BE2C (cell line): ENCODE measurements around the gene PDCD1LG2.
A peak's percentile ranks its signal among the peaks of the same experiment; 100 is the strongest.
"Not testable (repeated sequence)": the region's sequence is repeated elsewhere in the genome, so short reads cannot be mapped to it uniquely, and the experiment has no call there.

Source experiments
- DNase-seq: peaks from one replicate; pipeline ENCODE4 v3.0.0-alpha.2; 2020
- H3K27me3 ChIP-seq: fragments of 250-450 bp; sonication (Bioruptor Pico); 2 replicates; pipeline ENCODE4 v1.5.1; 2020; ENCODE audit warnings: mild to moderate bottlenecking
- H3K36me3 ChIP-seq: fragments of 250-450 bp; sonication (Bioruptor Pico); 2 replicates; pipeline ENCODE4 v1.5.1; 2020; ENCODE audit warnings: mild to moderate bottlenecking
- H3K4me1 ChIP-seq: fragments of 250-450 bp; sonication (Bioruptor Pico); 2 replicates; pipeline ENCODE4 v1.5.1; 2020
- H3K4me3 ChIP-seq: 2 replicates; pipeline ENCODE4 v1.5.1; 2011; ENCODE audit warnings: low read depth, low read length
- H3K9me3 ChIP-seq: fragments of 250-450 bp; sonication (Bioruptor Pico); 2 replicates; pipeline ENCODE4 v1.5.1; 2020
- TF ChIP-seq, protein P1 (sequence below): IDR thresholded peaks from 2 replicates; pipeline ENCODE4 v1.5.1; 2012; ENCODE audit warnings: mild to moderate bottlenecking, low read depth, low read length

Gene PDCD1LG2

DNA sequence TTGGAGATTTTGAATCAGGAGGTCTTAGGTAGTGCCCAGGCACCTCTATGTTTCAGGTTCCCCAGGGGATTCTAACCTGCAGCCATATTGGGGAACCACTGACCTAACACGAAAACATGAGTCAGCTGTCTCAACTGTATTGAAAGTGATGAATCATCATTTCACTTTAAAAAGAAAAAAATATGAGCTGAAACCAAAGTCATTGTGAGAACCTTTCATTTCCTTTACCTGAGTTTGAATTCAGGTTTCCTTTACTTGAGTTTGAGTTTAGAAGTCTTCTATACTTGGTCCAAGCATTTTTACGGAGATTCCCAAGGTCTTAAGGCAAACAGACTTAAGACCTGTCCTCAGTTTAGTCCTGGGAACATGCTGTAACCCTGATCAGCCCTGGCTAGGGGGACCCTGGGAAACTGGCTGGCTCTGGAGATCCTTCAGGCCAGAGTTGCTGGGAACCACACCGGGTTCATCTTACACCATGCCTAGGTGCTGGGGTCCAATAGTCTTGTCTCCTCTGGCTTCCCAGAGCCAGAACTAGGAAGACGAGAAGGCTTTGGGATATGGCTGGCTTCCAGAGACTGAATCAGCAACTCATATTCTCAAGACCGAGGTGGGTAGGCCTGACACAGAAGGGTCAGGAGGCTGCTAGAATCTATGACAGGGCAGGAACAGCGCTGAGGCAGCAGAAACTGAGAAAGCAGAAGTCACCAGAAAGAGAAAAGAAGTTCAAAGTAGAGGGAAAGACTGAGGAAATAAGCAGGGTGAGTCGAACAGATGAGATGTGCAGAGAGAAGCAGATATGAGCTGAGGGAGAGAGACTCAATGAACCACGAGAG lies 16.4 kb upstream of the PDCD1LG2 start:
- no peaks in the 10 kb centered on the region for H3K9me3 ChIP-seq
- no peak overlapping the region for H3K4me3 ChIP-seq
- no peak for DNase-seq
- no peaks in the 10 kb centered on the region; the same call in 1 of the 2 replicates for H3K4me1 ChIP-seq
- TF ChIP-seq, protein P1, sequence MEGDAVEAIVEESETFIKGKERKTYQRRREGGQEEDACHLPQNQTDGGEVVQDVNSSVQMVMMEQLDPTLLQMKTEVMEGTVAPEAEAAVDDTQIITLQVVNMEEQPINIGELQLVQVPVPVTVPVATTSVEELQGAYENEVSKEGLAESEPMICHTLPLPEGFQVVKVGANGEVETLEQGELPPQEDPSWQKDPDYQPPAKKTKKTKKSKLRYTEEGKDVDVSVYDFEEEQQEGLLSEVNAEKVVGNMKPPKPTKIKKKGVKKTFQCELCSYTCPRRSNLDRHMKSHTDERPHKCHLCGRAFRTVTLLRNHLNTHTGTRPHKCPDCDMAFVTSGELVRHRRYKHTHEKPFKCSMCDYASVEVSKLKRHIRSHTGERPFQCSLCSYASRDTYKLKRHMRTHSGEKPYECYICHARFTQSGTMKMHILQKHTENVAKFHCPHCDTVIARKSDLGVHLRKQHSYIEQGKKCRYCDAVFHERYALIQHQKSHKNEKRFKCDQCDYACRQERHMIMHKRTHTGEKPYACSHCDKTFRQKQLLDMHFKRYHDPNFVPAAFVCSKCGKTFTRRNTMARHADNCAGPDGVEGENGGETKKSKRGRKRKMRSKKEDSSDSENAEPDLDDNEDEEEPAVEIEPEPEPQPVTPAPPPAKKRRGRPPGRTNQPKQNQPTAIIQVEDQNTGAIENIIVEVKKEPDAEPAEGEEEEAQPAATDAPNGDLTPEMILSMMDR: no peak
- no peaks in the 10 kb centered on the region for H3K36me3 ChIP-seq
- H3K27me3 ChIP-seq: no peaks in the 10 kb centered on the region

DNA sequence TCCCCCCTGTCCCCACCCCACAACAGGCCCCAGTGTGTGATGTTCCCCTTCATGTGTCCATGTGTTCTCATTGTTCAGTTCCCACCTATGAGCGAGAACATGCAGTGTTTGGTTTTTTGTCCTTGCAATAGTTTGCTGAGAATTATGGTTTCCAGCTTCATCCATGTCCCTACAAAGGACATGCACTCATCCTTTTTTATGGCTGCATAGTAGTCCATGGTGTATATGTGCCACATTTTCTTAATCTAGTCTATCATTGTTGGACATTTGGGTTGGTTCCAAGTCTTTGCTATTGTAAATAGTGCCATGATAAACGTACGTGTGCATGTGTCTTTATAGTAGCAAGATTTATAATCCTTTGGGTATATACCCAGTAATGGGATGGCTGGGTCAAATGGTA lies 15.6 kb upstream of the PDCD1LG2 start:
- H3K27me3 ChIP-seq, DNase-seq, H3K4me1 ChIP-seq: not testable (repeated sequence)

DNA sequence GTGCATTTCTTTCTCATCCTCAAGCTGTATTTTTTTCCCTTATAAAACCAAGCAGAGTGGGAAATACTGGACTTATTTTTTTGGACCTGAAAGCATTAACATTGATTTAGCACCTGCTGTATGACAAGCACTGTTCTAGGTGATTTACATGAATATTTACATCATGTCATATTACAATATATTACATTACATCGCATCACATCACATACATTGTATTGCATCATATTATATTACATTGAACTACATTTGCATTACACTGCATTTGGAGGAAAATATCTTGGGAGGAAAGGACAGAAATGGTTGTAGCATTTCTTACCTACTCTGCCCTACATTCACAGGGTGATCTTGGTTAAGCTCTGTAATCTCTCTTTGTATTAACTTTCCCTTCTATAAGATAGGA lies 11.2 kb upstream of the PDCD1LG2 start:
- no peaks in the 10 kb centered on the region for H3K36me3 ChIP-seq
- H3K9me3 ChIP-seq: no peaks in the 10 kb centered on the region
- DNase-seq: no peak
- TF ChIP-seq, protein P1: no peak
- no peak overlapping the region for H3K4me3 ChIP-seq
- peaks cover 17% of the 10 kb centered on the region for H3K4me1 ChIP-seq
- no peaks in the 10 kb centered on the region for H3K27me3 ChIP-seq

More for the DNA sequence above, 15.6 kb upstream of the PDCD1LG2 start:
- H3K9me3 ChIP-seq, H3K36me3 ChIP-seq, H3K4me3 ChIP-seq: not testable (repeated sequence)

DNA sequence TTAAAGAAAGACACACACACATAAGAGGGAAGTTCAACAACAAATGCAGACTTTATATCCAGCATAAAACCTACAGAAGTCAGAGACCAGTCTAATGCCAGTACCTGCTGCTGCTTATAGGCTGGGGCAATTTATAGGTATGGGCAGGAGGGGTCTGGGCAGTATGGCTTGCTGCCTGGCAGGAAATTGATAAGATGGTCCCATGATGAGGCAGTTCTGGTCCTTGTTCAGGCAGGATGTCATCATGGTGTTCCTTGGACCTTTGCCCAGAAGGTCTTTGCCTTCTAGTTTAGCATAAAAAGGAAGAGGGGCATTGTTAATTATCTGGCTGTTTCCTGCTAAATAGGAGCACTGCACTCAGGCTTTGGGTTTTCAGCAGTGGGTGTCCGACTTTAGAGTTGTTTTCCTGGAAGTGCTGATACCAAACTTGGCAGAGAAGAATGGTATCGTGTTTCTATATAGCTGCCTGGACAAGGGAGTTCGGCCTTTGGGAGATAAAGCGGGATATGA lies 10.4 kb upstream of the PDCD1LG2 start:
- DNase-seq: peak; percentile 64
- Histone ChIP-seq H3K36me3 (no peaks in the 10 kb centered on the region), H3K4me1 (peaks cover 17% of the 10 kb centered on the region), H3K9me3 (no peaks in the 10 kb centered on the region), H3K4me3 (no peak overlapping the region), H3K27me3 (no peaks in the 10 kb centered on the region)
- TF ChIP-seq, protein P1: no peak

DNA sequence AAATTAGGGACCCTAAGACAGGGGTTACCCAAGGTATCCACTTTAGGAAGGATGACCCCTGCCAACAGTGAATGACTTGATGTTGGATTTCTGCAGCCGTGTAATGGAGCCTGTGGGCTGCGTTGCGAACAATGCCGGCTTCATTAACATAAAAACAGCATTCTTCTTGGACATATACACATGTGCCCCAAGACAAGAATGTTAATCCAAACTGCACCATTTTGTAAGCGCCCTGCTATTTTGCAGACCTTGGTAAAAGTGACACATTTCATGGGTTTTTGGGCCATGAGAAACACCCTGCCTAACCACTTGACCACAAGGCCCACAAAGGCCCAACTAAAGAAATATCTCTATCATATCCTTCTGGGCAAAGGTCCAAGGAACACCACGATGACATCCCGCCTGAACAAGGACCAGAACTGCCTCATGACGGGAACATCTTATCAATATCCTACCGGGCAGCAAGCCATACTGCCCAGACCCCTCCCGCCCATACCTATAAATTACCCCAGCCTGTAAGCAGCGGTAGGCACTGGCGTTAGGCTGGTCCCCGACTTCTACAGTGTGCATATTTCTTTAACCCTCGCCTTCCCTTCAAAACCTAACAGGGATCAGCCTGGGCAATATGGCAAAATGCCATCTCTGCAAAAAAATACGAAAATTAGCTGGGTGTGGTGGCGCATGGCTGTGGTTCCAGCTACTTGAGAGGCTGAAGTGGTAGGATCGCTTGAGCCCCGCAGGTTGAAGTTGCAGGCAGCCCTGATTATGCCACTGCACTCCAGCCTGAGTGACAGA lies 9.7 kb upstream of the PDCD1LG2 start:
- peak overlapping the region; percentile 17; the same call in 1 of the 2 replicates for H3K4me3 ChIP-seq
- peak; percentile 47 for DNase-seq

DNA sequence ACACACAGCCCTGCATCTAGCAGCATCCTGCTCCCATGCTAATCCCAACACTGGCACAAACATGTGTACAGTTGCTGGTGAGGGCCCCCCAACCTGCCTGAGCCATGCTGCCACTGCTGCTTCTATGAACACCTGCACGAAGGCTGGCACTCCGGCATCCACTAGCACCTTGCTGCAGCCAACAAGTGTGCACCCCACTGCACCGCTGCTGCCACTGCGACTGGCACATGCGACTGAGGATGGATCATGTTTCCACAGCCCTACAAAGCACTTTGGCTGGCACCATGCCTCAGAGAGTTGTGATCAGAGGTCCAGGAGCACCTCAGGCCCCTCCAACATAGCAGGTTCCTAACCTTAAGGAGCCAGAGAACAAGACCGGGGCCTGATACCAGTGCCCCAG lies 7.8 kb upstream of the PDCD1LG2 start:
- no peaks in the 10 kb centered on the region for H3K9me3 ChIP-seq
- no peaks in the 10 kb centered on the region for H3K36me3 ChIP-seq
- H3K4me1 ChIP-seq: peaks cover 17% of the 10 kb centered on the region
- H3K4me3 ChIP-seq: no peak overlapping the region
- no peak for DNase-seq
- no peaks in the 10 kb centered on the region for H3K27me3 ChIP-seq
- TF ChIP-seq, protein P1: no peak

More for the DNA sequence above, 9.7 kb upstream of the PDCD1LG2 start:
- TF ChIP-seq, protein P1: no peak
- Histone ChIP-seq H3K4me1 (peaks cover 17% of the 10 kb centered on the region), H3K36me3 (no peaks in the 10 kb centered on the region), H3K9me3 (no peaks in the 10 kb centered on the region), H3K27me3 (no peaks in the 10 kb centered on the region)
